HepG2 (cell line): Measurements from ENCODE around the gene SIN3A. TPM values are rescaled to one million over a fixed set of nuclear protein-coding genes. Genes with fewer than 3 reads are reported as not detected.

Source experiments
- KLF11 ChIP-seq: IDR thresholded peaks from 2 replicates; pipeline ENCODE4 v1.6.1; 2016; ENCODE audit warnings: missing compliant biosample characterization
- NCOA1 ChIP-seq: sonication (generic); formaldehyde crosslinking; IDR thresholded peaks from 2 replicates; pipeline ENCODE4 v1.9.0; 2021; ENCODE audit warnings: missing genetic modification reagents
- SMAD1 ChIP-seq: sonication (generic); formaldehyde crosslinking; IDR thresholded peaks from 2 replicates; pipeline ENCODE4 v1.4.0; 2020; ENCODE audit warnings: missing genetic modification reagents, low read depth, mild to moderate bottlenecking, borderline replicate concordance
- ZFP41 ChIP-seq: sonication (generic); formaldehyde crosslinking; IDR thresholded peaks from 2 replicates; pipeline ENCODE4 v1.4.0; 2020; ENCODE audit warnings: mild to moderate bottlenecking, missing genetic modification reagents, borderline replicate concordance
- ZNF136 ChIP-seq: sonication (generic); formaldehyde crosslinking; IDR thresholded peaks from 2 replicates; pipeline ENCODE4 v1.8.1; 2022; ENCODE audit warnings: low read depth, mild to moderate bottlenecking, moderate library complexity, missing genetic modification reagents
- ZNF20 ChIP-seq: sonication (generic); formaldehyde crosslinking; IDR thresholded peaks from 2 replicates; pipeline ENCODE4 v1.4.0; 2020; ENCODE audit warnings: mild to moderate bottlenecking, moderate library complexity, missing genetic modification reagents
- ZNF567 ChIP-seq: sonication (generic); formaldehyde crosslinking; IDR thresholded peaks from 2 replicates; pipeline ENCODE4 v1.8.1; 2023; ENCODE audit warnings: mild to moderate bottlenecking, missing genetic modification reagents, borderline replicate concordance
- ZNF570 ChIP-seq: sonication (generic); formaldehyde crosslinking; IDR thresholded peaks from 2 replicates; pipeline ENCODE4 v1.4.0; 2020; ENCODE audit warnings: mild to moderate bottlenecking, missing genetic modification reagents, borderline replicate concordance
- ZNF747 ChIP-seq: sonication (generic); formaldehyde crosslinking; IDR thresholded peaks from 2 replicates; pipeline ENCODE4 v1.8.1; 2023; ENCODE audit warnings: missing genetic modification reagents, mild to moderate bottlenecking, borderline replicate concordance
- polyA plus RNA-seq, 8 experiments: library from polyadenylated mRNA; depleted of rRNA in 3 of 8; stranded (reverse) in 7 of 8; unstranded in 1 of 8; fragments of >200 nt; fragmentation: Illumina TruSeq in 4 of 8; extraction: Trizol in 4 of 8; gene quantifications; 2 replicates each; pipeline versions ENCODE4 v1.2.1 to v1.2.3, GENCODE V29; 2011 to 2016; ENCODE audit warnings: low read depth in 4 of 8, missing spikeins in 1 of 8, mixed read lengths in 1 of 8; ENCODE audit not compliant: insufficient read depth in 1 of 8
- total RNA-seq, 5 experiments: library from RNA; depleted of rRNA; stranded (reverse); fragments of >200 nt; fragmentation: Illumina TruSeq; extraction: Trizol; gene quantifications; 2 replicates each; pipeline ENCODE4 v1.2.3, GENCODE V29; 2016; ENCODE audit warnings: low read depth in 1 of 5
- TF ChIP-seq, protein P1 (sequence below), 2 experiments: IDR thresholded peaks; 2 replicates each; pipeline ENCODE4 v1.6.1; 2011 to 2012; ENCODE audit warnings: low read length in 2 of 2, borderline replicate concordance in 1 of 2, low read depth in 1 of 2, mild to moderate bottlenecking in 1 of 2, moderate library complexity in 1 of 2
- TF ChIP-seq, protein P2 (sequence below): IDR thresholded peaks from 2 replicates; pipeline ENCODE4 v1.6.1; 2018; ENCODE audit warnings: missing genetic modification reagents
- TF ChIP-seq, protein P3 (sequence below), 2 experiments: sonication (generic) in 1 of 2; formaldehyde crosslinking in 1 of 2; IDR thresholded peaks; 2 replicates each; pipeline versions ENCODE4 v1.4.0 to v1.6.1; 2016 to 2020; ENCODE audit warnings: borderline replicate concordance in 1 of 2, low read depth in 1 of 2, mild to moderate bottlenecking in 1 of 2, missing genetic modification reagents in 1 of 2
- TF ChIP-seq, protein P4 (sequence below): sonication (generic); formaldehyde crosslinking; IDR thresholded peaks from 2 replicates; pipeline ENCODE4 v1.4.0; 2020; ENCODE audit warnings: missing genetic modification reagents
- TF ChIP-seq, protein P5 (sequence below): IDR thresholded peaks from 2 replicates; pipeline ENCODE4 v1.6.1; 2016; ENCODE audit warnings: missing biosample characterization, missing genetic modification reagents, low read depth

Gene SIN3A
- total and polyA plus RNA-seq, 2 of the 13 experiments (the other 11 are each of a cell fraction or from before 2014, with no cell fraction given), result 16.1 to 28.1 TPM

GRCh38 chr15:75367913-75368688 is 83.4 kb downstream of the SIN3A start, which contains the start of gene MAN2C1 (continued):
- TF ChIP-seq, protein P1, sequence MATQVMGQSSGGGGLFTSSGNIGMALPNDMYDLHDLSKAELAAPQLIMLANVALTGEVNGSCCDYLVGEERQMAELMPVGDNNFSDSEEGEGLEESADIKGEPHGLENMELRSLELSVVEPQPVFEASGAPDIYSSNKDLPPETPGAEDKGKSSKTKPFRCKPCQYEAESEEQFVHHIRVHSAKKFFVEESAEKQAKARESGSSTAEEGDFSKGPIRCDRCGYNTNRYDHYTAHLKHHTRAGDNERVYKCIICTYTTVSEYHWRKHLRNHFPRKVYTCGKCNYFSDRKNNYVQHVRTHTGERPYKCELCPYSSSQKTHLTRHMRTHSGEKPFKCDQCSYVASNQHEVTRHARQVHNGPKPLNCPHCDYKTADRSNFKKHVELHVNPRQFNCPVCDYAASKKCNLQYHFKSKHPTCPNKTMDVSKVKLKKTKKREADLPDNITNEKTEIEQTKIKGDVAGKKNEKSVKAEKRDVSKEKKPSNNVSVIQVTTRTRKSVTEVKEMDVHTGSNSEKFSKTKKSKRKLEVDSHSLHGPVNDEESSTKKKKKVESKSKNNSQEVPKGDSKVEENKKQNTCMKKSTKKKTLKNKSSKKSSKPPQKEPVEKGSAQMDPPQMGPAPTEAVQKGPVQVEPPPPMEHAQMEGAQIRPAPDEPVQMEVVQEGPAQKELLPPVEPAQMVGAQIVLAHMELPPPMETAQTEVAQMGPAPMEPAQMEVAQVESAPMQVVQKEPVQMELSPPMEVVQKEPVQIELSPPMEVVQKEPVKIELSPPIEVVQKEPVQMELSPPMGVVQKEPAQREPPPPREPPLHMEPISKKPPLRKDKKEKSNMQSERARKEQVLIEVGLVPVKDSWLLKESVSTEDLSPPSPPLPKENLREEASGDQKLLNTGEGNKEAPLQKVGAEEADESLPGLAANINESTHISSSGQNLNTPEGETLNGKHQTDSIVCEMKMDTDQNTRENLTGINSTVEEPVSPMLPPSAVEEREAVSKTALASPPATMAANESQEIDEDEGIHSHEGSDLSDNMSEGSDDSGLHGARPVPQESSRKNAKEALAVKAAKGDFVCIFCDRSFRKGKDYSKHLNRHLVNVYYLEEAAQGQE (IDR thresholded peaks at IDR 0.05; ENCODE audit: borderline replicate concordance in 1 of 2, low read depth in 1 of 2, low read length in 2 of 2), result peak in 1 of 2 experiments; percentile 20; a peak in 1 of 4 replicates
- TF ChIP-seq NCOA1 (CRISPR knock-in tag), result peak; percentile 95
- peak; percentile 97; the same call in 1 of the 2 replicates for TF ChIP-seq ZNF747
- TF ChIP-seq SMAD1 (CRISPR knock-in tag), result 0 out of 2 replicates have a peak, but pooled peaks have one; percentile 61
- no peak for TF ChIP-seq ZNF570 (CRISPR knock-in tag)
- TF ChIP-seq, protein P2, sequence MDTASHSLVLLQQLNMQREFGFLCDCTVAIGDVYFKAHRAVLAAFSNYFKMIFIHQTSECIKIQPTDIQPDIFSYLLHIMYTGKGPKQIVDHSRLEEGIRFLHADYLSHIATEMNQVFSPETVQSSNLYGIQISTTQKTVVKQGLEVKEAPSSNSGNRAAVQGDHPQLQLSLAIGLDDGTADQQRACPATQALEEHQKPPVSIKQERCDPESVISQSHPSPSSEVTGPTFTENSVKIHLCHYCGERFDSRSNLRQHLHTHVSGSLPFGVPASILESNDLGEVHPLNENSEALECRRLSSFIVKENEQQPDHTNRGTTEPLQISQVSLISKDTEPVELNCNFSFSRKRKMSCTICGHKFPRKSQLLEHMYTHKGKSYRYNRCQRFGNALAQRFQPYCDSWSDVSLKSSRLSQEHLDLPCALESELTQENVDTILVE (CRISPR knock-in tag), result peak; percentile 90
- TF ChIP-seq, protein P3, sequence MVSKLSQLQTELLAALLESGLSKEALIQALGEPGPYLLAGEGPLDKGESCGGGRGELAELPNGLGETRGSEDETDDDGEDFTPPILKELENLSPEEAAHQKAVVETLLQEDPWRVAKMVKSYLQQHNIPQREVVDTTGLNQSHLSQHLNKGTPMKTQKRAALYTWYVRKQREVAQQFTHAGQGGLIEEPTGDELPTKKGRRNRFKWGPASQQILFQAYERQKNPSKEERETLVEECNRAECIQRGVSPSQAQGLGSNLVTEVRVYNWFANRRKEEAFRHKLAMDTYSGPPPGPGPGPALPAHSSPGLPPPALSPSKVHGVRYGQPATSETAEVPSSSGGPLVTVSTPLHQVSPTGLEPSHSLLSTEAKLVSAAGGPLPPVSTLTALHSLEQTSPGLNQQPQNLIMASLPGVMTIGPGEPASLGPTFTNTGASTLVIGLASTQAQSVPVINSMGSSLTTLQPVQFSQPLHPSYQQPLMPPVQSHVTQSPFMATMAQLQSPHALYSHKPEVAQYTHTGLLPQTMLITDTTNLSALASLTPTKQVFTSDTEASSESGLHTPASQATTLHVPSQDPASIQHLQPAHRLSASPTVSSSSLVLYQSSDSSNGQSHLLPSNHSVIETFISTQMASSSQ (IDR thresholded peaks at IDR 0.05; ENCODE audit: low read depth), result no peak
- TF ChIP-seq, protein P3 (CRISPR knock-in tag; IDR thresholded peaks at IDR 0.05; ENCODE audit: borderline replicate concordance), result no peak; the same call in 1 of the 2 replicates
- TF ChIP-seq, protein P4, sequence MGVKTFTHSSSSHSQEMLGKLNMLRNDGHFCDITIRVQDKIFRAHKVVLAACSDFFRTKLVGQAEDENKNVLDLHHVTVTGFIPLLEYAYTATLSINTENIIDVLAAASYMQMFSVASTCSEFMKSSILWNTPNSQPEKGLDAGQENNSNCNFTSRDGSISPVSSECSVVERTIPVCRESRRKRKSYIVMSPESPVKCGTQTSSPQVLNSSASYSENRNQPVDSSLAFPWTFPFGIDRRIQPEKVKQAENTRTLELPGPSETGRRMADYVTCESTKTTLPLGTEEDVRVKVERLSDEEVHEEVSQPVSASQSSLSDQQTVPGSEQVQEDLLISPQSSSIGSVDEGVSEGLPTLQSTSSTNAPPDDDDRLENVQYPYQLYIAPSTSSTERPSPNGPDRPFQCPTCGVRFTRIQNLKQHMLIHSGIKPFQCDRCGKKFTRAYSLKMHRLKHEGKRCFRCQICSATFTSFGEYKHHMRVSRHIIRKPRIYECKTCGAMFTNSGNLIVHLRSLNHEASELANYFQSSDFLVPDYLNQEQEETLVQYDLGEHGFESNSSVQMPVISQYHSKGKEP (CRISPR knock-in tag), result no peak
- no peak; the same call in 1 of the 2 replicates for TF ChIP-seq ZNF567 (CRISPR knock-in tag)
- TF ChIP-seq ZFP41, result peak; percentile 52; the same call in 1 of the 2 replicates
- peak; percentile 65; the same call in 1 of the 2 replicates for TF ChIP-seq ZNF136 (CRISPR knock-in tag)
- peak; percentile 78; the same call in 1 of the 2 replicates for TF ChIP-seq KLF11 (CRISPR knock-in tag)
- no peak for TF ChIP-seq ZNF20 (CRISPR knock-in tag)
- TF ChIP-seq, protein P5, sequence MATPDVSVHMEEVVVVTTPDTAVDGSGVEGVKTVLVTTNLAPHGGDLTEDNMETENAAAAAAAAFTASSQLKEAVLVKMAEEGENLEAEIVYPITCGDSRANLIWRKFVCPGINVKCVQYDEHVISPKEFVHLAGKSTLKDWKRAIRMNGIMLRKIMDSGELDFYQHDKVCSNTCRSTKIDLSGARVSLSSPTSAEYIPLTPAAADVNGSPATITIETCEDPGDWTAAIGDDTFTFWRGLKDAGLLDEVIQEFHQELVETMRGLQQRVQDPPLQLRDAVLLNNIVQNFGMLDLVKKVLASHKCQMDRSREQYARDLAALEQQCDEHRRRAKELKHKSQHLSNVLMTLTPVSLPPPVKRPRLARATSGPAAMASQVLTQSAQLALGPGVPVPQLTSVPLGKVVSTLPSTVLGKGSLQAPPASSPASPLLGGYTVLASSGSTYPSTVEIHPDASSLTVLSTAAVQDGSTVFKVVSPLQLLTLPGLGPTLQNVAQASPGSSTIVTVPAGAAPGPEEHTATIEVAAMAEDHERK, result peak; percentile 62; the same call in 1 of the 2 replicates
